Activated T-helper 1 cell treated with Interleukin-2 at 50 U/mL for 16 hours (primary cell): Measurements from ENCODE around the gene POU6F1.

Experiments used
- DNase-seq: peaks from one replicate; pipeline ENCODE4 v3.0.0-alpha.2; 2020; ENCODE audit warnings: low read depth

POU6F1 gene

DNA sequence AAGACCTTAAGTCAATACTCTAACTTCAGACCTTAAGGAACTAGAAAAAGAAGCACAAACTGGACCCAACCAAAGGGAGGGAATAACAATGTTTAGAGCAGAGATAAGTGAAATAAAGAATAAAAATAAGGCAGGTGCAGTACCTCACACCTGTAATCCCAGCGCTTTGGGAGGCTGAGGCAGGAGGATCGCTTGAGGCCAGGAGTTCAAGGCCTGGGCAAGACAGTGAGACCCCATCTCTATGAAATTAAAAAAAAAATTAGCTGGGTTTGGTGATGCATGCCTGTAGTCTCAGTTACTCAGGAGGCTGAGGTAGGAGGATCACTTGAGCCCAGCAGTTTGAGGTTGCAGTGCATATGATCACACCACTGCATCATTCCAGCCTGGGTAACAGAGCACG lies 54.1 kb downstream of the POU6F1 start:
- no peak for DNase-seq

DNA sequence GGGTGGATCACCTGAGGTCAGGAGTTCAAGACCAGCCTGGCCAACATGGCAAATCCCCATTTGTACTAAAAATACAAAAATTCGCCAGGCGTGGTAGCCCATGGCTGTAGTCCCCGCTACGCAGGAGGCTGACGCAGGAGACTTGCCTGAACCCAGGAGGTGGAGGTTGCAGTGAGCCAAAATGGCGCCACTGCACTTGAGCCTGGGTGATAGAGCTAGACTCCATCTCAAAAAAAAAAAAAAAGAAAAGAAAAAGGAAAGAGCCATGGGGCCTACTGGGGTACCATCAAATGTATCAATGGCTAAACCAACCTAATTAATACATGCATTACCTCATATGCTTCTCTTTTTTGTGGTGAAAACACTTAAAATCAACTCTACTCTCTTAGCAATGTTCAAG lies 55.6 kb downstream of the POU6F1 start:
- DNase-seq = no peak

DNA sequence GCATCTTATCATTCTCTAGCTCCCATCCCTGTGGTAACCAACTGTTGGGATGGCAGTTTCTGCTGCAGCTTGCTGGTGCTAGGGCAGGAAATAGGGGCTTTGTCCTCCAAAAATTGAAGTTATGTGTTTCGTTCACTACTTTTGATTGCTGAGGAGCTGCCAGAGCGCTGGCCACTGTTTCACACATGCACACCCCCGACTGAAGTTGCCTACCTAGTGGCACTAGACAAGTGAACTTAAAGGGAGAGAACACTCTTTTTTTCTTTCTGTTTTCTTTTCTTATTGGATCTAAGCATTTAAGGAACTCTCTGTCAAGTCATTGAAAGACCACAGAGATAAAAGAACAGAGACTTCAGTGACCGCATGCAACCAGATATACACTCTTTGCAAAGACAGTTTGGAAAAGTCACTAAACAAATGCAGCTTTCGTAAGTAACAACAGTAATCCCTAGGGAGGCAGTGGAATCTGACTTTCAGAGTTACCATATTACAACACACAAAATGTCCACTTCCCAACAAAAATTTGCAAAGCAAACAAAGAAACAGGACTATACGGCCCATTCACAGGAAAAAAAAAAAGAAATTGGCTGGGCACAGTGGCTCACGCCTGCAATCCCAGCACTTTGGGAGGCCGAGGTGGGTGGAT lies 56.9 kb downstream of the POU6F1 start:
- DNase-seq = no peak

DNA sequence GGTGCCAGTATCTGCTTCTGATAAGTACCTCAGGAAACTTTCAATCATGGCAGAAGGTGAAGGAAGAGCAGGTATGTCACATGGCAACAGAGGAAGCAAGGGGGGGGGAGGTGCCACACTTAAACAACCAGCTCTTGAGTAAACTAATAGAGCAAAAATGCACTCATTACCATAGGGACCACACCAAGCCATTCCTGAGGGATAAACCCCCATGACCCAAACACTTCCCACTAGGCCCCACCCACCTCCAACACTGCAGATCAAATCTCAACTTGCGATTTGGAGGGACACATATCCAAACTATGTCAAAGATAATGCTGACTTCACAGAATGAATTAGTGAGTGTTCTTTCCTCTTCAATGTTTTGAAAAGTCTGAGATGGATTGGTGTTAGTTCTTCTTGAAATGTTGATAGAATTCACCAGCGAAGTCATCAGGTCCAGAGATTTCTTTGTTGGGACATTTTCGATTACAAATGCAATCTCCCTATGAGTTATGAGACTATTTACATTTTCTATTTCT lies 61.6 kb downstream of the POU6F1 start:
- DNase-seq = no peak

DNA sequence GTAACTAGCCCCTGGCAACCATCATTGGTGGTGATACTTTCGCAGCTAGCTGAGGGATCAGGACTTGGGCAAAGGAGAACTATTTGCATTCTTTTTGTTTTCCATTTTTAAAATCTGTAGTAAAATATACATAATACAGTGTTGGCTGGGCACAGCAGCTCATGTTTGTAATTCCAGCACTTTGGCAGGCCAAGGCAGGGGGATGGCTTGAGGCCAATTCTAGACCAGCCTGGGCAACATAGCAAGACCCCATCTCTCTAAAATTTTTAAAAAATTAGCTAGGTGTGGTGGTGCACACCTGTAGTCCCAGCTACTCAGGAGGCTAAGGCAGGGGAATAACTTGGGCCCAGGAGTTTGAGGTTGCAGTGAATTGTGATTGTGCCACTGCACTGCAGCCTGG lies 64.9 kb downstream of the POU6F1 start:
- DNase-seq = no peak

DNA sequence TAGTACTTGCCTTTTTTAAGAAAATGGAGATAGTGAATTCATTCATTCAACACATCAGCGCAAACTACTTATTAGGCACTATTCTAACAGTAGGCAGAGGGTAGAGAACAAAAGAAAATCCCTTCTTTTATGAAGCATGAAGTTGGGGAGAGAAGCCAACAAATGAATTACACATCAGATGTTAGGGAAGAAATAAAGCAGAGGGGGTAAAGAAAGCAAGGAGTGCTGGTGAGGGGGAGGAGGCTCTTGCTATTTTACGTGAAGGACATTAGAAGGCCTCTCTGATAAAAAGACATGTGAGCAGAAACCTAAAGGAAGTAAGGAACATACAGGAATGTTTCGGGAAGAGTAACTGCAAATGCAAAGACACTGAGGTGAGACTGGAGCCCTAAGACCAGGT lies 67.1 kb downstream of the POU6F1 start:
- no peak for DNase-seq

DNA sequence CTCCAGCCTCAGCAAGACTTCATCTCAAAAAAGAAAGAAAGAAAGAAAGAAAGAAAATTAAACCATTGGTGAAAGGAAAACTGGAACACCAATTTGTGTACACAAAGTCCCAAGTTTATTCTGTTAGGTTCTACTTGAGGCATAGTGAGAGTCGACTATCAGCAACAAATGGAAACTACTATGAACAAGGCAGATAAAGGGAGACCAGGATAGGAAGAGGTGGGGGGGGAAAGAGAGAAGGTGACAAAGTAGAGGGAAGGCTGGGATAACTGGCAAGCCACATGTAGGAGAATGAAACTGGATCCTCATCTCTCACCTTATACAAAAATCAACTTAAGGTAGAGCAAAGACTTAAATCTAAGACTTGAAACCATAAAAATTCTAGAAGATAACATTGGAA lies 70.6 kb downstream of the POU6F1 start:
- no peak for DNase-seq

DNA sequence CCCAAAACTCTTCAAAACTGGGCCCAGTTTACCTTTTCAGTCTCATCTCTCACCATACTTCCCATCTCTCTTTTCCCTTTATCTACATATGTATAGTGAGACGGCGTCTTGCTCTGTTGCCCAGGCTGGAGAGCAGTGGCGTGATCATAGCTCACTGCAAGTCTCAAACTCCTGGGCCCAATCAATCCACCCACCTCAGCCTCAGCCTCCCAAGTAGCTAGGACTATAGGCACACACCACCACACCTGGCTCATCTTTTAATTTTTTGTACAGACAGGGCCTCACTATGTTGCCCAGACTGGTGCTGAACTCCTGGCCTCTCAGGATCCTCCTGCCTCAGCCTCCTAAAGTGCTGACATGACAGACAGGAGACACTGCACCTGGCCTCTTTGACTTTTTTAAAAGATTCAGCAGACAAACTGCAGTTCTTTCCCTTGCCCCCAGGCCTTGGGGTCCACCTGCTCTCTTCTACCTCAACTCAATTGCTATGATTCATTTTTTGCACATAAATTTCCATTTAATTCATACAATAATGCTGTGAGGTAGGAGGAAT lies 78.5 kb downstream of the POU6F1 start:
- no peak for DNase-seq
